Upper lobe of right lung (tissue), 1 donor: ENCODE results near the gene TAX1BP1. TPM values are rescaled to one million over a fixed set of nuclear protein-coding genes. Genes with fewer than 3 reads are reported as not detected.

ENCODE experiments used
- ATAC-seq: fragments of 200-7000 bp; cut with Tn5 transposase; one replicate; pipeline ENCODE4 v1.9.1; 2020; ENCODE audit warnings: mild to moderate bottlenecking, moderate library complexity
- DNase-seq: peaks from one replicate; pipeline ENCODE4 v3.0.0-alpha.2; 2020
- H3K27ac ChIP-seq: fragments of 200-600 bp; one replicate; pipeline ENCODE4 v1.8.0; 2022
- H3K27me3 ChIP-seq: fragments of 200-600 bp; one replicate; pipeline ENCODE4 v1.8.0; 2022; ENCODE audit warnings: mild to moderate bottlenecking
- H3K36me3 ChIP-seq: fragments of 200-600 bp; one replicate; pipeline ENCODE4 v1.8.0; 2022
- H3K4me1 ChIP-seq: fragments of 200-600 bp; one replicate; pipeline ENCODE4 v1.8.0; 2022
- H3K4me3 ChIP-seq: fragments of 200-600 bp; one replicate; pipeline ENCODE4 v1.8.0; 2022; ENCODE audit warnings: mild to moderate bottlenecking
- H3K9me3 ChIP-seq: fragments of 200-600 bp; one replicate; pipeline ENCODE4 v1.8.0; 2022
- intact Hi-C: fragments of 100-400 bp; cut with DNase I; formaldehyde crosslinking; loops from one replicate; pipeline ENCODE4 v1.11.0; 2022
- total RNA-seq: library from RNA; stranded (reverse); fragmentation: NEBNext Ultra II Directional; extraction: Animal tissue kit (Norgen Biotek cat#: 25700); gene quantifications from one replicate; pipeline ENCODE4 v1.2.1, GENCODE V29; 2021
- TF ChIP-seq, protein P1 (sequence below): fragments of 200-600 bp; IDR thresholded peaks from one replicate; pipeline ENCODE4 v1.8.0; 2022; ENCODE audit warnings: antibody characterized with exemption
- donor health status: DM: no; HTN: yes; CAD: no; lungs with severe emphysema.

The TAX1BP1 gene
- total RNA-seq, 1 donor from 2014 or later, result 109 TPM

DNA sequence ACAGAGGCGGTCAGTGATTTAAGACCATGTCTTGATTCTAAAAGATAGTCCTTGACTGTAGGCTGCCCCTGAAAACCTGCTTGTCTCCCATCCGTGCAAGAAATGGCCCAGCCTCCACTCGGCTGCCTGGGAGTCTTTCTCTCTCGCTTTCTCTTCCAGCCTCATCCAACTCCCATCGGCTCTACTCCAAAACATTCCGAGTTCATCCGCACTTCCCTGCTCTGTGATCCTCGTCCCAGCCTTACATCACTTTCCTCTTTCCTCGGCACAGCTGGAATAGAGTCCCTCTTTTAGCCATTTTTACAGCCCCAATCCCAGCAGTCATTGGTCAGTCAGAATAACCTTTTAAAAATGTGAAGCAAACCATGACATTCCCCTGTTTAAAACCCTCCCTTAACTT lies 135.1 kb downstream of the TAX1BP1 start:
- H3K4me3 ChIP-seq, result no peak overlapping the region
- DNase-seq (no peak), ATAC-seq (no peak)
- H3K36me3 ChIP-seq, result no peaks in the 10 kb centered on the region
- intact Hi-C loops, result no loop called here
- H3K27me3 ChIP-seq, result no peaks in the 10 kb centered on the region
- H3K9me3 ChIP-seq, result no peaks in the 10 kb centered on the region
- TF ChIP-seq, protein P1, sequence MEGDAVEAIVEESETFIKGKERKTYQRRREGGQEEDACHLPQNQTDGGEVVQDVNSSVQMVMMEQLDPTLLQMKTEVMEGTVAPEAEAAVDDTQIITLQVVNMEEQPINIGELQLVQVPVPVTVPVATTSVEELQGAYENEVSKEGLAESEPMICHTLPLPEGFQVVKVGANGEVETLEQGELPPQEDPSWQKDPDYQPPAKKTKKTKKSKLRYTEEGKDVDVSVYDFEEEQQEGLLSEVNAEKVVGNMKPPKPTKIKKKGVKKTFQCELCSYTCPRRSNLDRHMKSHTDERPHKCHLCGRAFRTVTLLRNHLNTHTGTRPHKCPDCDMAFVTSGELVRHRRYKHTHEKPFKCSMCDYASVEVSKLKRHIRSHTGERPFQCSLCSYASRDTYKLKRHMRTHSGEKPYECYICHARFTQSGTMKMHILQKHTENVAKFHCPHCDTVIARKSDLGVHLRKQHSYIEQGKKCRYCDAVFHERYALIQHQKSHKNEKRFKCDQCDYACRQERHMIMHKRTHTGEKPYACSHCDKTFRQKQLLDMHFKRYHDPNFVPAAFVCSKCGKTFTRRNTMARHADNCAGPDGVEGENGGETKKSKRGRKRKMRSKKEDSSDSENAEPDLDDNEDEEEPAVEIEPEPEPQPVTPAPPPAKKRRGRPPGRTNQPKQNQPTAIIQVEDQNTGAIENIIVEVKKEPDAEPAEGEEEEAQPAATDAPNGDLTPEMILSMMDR, result no peak
- H3K27ac ChIP-seq, result no peak overlapping the region
- H3K4me1 ChIP-seq, result peaks cover 10% of the 10 kb centered on the region

DNA sequence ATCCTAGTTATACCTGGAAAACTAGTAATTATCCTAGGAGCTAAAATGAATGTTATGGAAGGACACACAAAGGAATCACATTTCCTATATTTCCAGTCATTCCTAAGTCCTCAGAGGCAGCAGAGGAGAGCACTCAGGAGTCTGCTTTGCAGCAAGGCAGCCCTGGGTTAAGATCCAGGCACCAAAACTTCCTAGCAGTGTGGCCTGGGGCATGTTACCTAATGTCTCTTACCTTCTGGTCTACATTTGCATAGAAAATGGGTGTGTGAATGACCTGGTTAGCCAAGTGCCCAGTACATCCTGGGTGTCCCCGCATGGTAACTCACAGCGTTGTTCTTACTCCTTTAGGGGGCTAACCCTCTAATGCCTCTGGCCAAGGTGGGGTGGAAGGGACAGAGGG lies 135.9 kb downstream of the TAX1BP1 start:
- TF ChIP-seq, protein P1, result no peak
- no peak for DNase-seq
- H3K36me3 ChIP-seq, result no peaks in the 10 kb centered on the region
- intact Hi-C loops, result no loop called here
- H3K4me1 ChIP-seq, result peaks cover 10% of the 10 kb centered on the region
- H3K27ac ChIP-seq, result no peak overlapping the region
- no peaks in the 10 kb centered on the region for H3K27me3 ChIP-seq
- no peak for ATAC-seq
- H3K4me3 ChIP-seq, result no peak overlapping the region
- H3K9me3 ChIP-seq, result no peaks in the 10 kb centered on the region

DNA sequence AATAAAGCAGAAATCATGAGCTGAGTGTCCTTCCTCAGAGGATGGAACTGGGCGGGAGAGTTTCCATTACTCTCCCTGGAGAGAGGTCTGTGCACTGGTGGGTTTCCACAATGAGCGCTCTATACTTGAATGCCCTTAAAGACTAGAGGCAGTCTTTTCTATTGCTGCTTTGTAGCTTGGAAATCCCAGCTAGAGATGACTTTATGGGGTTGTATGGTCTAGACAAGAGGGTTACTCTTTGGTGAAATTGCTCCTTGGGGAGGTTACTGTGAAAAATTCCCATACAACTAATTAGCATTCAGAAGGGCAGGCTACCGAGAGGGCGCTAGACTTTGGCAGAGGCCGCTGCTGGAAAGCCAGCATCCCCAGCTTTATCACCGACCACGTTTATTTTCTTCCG lies 136.8 kb downstream of the TAX1BP1 start:
- H3K9me3 ChIP-seq, result no peaks in the 10 kb centered on the region
- H3K4me3 ChIP-seq, result no peak overlapping the region
- H3K4me1 ChIP-seq, result peaks cover 10% of the 10 kb centered on the region
- no peaks in the 10 kb centered on the region for H3K27me3 ChIP-seq
- no peak overlapping the region for H3K27ac ChIP-seq
- ATAC-seq, result no peak
- H3K36me3 ChIP-seq, result no peaks in the 10 kb centered on the region
- no peak for DNase-seq
- intact Hi-C loops, result no loop called here
- TF ChIP-seq, protein P1, result no peak

Other genes with a start within 250 kb of the TAX1BP1 start
- gene HIBADH, start 77.3 kb upstream of the TAX1BP1 start, total RNA-seq, result 23.7 TPM